SU-DHL-6 (cell line): ENCODE data around the gene PIGZ.
A peak's percentile ranks its signal among the peaks of the same experiment; 100 is the strongest.

Experiments
- H2AFZ ChIP-seq: fragments of 200-600 bp; sonication (generic); 2 replicates; pipeline ENCODE4 v1.6.1; 2014; ENCODE audit warnings: low read depth, mild to moderate bottlenecking, moderate library complexity, mixed read lengths, antibody characterized with exemption, low read length; ENCODE audit not compliant: severe bottlenecking
- H3F3A ChIP-seq: fragments of 200-600 bp; shearing (Covaris generic); 2 replicates; pipeline ENCODE4 v1.6.0; 2016; ENCODE audit warnings: antibody characterized with exemption, mild to moderate bottlenecking; ENCODE audit not compliant: insufficient read depth
- H3K27ac ChIP-seq: fragments of 200-600 bp; sonication (generic); 2 replicates; pipeline ENCODE4 v1.5.1; 2016; ENCODE audit warnings: low read depth, mild to moderate bottlenecking, low read length, moderate library complexity, mixed read lengths
- H3K27me3 ChIP-seq: fragments of 200-600 bp; sonication (generic), shearing (Covaris generic); 2 replicates; pipeline ENCODE4 v1.6.0; 2014; ENCODE audit warnings: mild to moderate bottlenecking, low read length
- H3K36me3 ChIP-seq: fragments of 200-600 bp; sonication (generic); 2 replicates; pipeline ENCODE4 v1.6.1; 2014; ENCODE audit warnings: mild to moderate bottlenecking, low read length, mixed read lengths
- H3K4me2 ChIP-seq: fragments of 300-600, 200-600 bp; shearing (Covaris generic), sonication (generic); 2 replicates; pipeline ENCODE4 v1.6.0; 2014; ENCODE audit warnings: low read length, low read depth, mild to moderate bottlenecking; ENCODE audit not compliant: poor library complexity, severe bottlenecking
- H3K4me3 ChIP-seq: fragments of 200-600 bp; sonication (generic); 2 replicates; pipeline ENCODE4 v1.5.1; 2014; ENCODE audit warnings: antibody characterized with exemption, low read length, mild to moderate bottlenecking, mixed read lengths; ENCODE audit not compliant: insufficient read depth, poor library complexity, severe bottlenecking
- H3K79me2 ChIP-seq: fragments of 200-600 bp; sonication (generic); 2 replicates; pipeline ENCODE4 v1.6.1; 2014; ENCODE audit warnings: mild to moderate bottlenecking, low read length, moderate library complexity; ENCODE audit not compliant: insufficient read depth
- H3K9ac ChIP-seq: fragments of 200-600 bp; sonication (generic); 2 replicates; pipeline ENCODE4 v1.7.0; 2014; ENCODE audit warnings: mild to moderate bottlenecking, low read length
- H3K9me2 ChIP-seq: fragments of 200-600 bp; sonication (generic); replicated peaks from 2 replicates; pipeline ENCODE4 v1.6.1; 2014; ENCODE audit warnings: low read length; ENCODE audit not compliant: insufficient read depth
- H3K9me3 ChIP-seq: fragments of 200-600 bp; sonication (generic); 2 replicates; pipeline ENCODE4 v1.6.1; 2014; ENCODE audit warnings: low read length, mixed read lengths; ENCODE audit not compliant: insufficient read depth
- H4K20me1 ChIP-seq: fragments of 200-600 bp; sonication (generic); 2 replicates; pipeline ENCODE4 v1.6.1; 2014; ENCODE audit warnings: low read depth, mild to moderate bottlenecking, antibody characterized with exemption, low read length, moderate library complexity, mixed read lengths
- EZH2phosphoT487 ChIP-seq: fragments of 200-600 bp; sonication (generic), shearing (Covaris generic); conservative IDR thresholded peaks from 2 replicates; pipeline ENCODE4 v1.6.1; 2018; ENCODE audit warnings: mild to moderate bottlenecking, antibody characterized with exemption, low read length, moderate library complexity, mixed read lengths
- TF ChIP-seq, protein P1 (sequence below): fragments of 200-600 bp; sonication (generic); IDR thresholded peaks from one replicate; pipeline ENCODE4 v1.5.1; 2017; ENCODE audit warnings: antibody characterized with exemption, mild to moderate bottlenecking, low read length, moderate library complexity; ENCODE audit not compliant: insufficient read depth, poor library complexity, severe bottlenecking

The PIGZ gene

DNA sequence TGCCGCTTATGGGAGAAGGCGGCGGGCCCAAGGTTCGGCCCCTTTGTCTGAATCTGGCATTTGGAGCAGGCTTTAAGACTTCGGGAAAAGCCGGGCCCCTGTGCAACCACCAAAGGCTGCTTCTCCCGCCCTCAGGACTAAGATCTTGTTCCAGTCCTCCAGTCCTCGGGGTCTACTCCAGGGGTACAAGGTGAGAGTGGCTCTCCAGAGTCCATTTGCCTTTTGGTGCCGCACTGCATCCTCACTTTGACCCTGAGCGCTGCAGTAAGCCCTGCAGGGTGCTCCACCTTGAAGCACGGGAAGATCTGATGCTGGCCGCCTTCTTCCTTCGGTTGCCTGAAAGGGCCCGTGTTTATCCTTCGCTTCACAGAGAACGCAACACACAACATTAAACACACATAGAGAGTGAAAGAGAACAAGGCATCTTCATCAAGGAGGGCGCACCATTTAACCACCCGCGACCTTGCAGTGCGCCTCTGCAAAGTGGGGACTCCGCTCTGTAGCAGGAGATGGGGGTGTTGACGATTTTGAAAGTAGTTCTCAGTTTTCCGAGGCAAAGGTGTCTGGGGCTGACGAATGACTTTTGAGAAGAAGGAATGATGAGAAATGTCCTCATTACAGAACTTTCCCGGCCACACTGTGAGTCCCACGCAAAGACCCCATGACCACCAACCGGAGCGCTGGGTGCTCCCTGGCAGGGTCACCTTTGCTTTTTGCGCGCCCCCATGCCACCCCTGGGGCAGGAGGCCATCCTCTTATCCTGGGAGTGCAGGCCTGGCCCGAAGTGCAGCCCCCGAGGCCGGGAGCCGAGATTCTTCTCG lies 1.0 kb downstream of the PIGZ start:
- no peaks in the 10 kb centered on the region for H3F3A ChIP-seq
- H3K27ac ChIP-seq = no peak overlapping the region
- no peaks in the 10 kb centered on the region for H3K9me3 ChIP-seq
- H4K20me1 ChIP-seq = no peaks in the 10 kb centered on the region
- TF ChIP-seq EZH2phosphoT487 = no peak
- TF ChIP-seq, protein P1, sequence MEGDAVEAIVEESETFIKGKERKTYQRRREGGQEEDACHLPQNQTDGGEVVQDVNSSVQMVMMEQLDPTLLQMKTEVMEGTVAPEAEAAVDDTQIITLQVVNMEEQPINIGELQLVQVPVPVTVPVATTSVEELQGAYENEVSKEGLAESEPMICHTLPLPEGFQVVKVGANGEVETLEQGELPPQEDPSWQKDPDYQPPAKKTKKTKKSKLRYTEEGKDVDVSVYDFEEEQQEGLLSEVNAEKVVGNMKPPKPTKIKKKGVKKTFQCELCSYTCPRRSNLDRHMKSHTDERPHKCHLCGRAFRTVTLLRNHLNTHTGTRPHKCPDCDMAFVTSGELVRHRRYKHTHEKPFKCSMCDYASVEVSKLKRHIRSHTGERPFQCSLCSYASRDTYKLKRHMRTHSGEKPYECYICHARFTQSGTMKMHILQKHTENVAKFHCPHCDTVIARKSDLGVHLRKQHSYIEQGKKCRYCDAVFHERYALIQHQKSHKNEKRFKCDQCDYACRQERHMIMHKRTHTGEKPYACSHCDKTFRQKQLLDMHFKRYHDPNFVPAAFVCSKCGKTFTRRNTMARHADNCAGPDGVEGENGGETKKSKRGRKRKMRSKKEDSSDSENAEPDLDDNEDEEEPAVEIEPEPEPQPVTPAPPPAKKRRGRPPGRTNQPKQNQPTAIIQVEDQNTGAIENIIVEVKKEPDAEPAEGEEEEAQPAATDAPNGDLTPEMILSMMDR = no peak
- H3K4me3 ChIP-seq = peak overlapping the region; percentile 39
- H3K79me2 ChIP-seq = no peaks in the 10 kb centered on the region
- H3K36me3 ChIP-seq = no peaks in the 10 kb centered on the region
- H3K27me3 ChIP-seq = no peaks in the 10 kb centered on the region
- H2AFZ ChIP-seq = no peak overlapping the region
- H3K9ac ChIP-seq = peak overlapping the region; percentile 84; the same call in 1 of the 2 replicates
- H3K4me2 ChIP-seq = peak overlapping the region; percentile 93
- no peaks in the 10 kb centered on the region for H3K9me2 ChIP-seq

DNA sequence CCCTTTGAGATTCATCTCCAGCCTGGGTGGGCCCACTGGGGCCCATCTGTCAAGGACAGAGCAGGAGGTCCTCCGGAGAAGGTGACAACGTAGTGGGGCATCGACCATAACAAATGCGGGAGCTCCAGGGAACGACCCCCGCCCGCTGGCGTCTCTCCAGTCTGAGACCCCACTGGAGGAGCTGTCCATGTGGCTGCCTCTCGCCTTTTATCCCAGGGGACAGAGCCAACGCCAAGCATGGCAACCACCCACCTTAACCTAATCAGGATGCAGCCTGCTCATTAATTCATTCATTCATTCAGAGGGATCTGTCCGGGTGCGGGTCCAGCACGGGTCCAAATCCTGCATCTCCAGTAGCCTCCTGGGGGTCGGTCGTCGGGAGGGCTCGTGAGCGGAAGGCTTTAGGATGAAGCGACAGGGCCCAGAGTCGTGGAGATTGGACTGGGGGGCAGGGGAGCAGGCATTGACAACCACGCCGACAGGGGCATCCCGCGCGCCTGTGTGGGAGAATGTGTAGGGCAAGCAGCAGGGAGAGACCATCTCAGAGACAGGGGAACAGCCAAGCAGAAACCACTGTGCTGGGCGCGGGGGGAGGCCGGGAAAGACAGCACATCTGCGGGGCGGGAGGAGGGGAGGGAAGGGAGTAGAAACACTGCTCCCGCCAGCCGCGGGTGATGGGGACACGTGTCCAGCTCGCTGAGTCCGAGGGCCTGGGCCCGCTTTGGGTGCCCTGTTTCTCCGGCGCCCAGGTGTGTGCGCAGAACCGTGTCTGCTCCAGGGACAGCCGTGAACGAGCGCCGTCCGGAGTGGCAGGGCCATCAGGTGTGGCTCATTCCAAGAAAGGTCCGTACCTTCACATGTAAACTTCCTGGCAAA lies 1.9 kb downstream of the PIGZ start:
- TF ChIP-seq, protein P1 = no peak
- no peak for TF ChIP-seq EZH2phosphoT487
- Histone ChIP-seq H3K9me3 (no peaks in the 10 kb centered on the region), H2AFZ (no peak overlapping the region), H4K20me1 (no peaks in the 10 kb centered on the region), H3K4me3 (no peak overlapping the region), H3K36me3 (no peaks in the 10 kb centered on the region), H3K9me2 (no peaks in the 10 kb centered on the region), H3K27me3 (no peaks in the 10 kb centered on the region), H3F3A (no peaks in the 10 kb centered on the region), H3K79me2 (no peaks in the 10 kb centered on the region), H3K9ac (no peak overlapping the region), H3K4me2 (no peak overlapping the region), H3K27ac (no peak overlapping the region)

DNA sequence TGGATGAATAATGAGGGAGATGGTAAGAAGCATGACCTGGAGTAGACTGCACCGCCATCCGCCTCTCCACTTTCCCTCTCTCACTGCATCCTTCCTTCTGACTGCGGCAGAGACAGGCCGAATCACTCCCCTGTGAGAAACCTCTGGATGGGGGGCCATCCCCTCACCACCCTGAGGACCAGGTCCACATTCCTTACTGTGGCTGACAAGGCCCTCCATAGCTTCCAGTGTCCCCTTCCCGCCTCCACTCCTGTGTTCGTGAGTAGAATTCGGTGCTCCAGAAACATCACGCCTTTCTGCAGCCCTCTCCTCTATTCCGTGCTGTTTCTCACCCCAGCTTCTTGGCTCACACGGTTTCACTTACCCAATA lies 2.8 kb downstream of the PIGZ start:
- no peaks in the 10 kb centered on the region for H3K9me3 ChIP-seq
- H3K36me3 ChIP-seq = no peaks in the 10 kb centered on the region
- H4K20me1 ChIP-seq = no peaks in the 10 kb centered on the region
- H3F3A ChIP-seq = no peaks in the 10 kb centered on the region
- no peak overlapping the region for H3K4me3 ChIP-seq
- no peaks in the 10 kb centered on the region for H3K9me2 ChIP-seq
- H3K27me3 ChIP-seq = no peaks in the 10 kb centered on the region
- no peak overlapping the region for H3K27ac ChIP-seq
- no peak for TF ChIP-seq EZH2phosphoT487
- TF ChIP-seq, protein P1 = no peak
- H3K4me2 ChIP-seq = no peak overlapping the region
- H3K9ac ChIP-seq = no peak overlapping the region
- no peak overlapping the region for H2AFZ ChIP-seq
- no peaks in the 10 kb centered on the region for H3K79me2 ChIP-seq
